ENCODE results near the gene ALKBH6.

ALKBH6 gene

DNA sequence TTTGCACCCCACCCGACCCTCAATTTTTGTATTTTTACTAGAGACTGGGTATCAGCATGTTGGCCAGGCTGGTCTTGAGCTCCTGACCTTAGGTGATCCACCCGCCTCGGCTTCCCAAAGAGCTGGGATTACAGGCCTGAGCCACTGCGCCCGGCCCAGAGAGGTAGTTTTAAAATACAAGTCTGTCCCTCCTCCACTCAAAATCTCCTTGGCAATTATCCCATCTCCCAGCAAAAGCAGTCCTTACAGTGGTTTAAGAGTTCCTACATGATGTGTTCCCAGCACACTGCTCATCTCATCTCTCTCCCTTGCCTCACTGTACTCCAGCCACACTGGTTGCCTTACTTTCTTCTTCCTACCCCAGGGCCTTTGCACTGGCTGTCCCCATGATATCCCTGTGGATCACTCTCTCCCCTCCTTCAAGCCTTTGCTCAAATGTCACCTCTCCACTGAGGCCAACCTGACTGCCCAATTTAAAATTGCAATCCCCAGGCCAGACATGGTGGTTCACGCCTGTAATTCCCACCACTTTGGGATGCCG lies 53.5 kb downstream of the ALKBH6 start:
- DNase-seq (ENCODE audit: low read depth in 4 of 4, low spot score in 1 of 4): no peak

- DNase-seq (ENCODE audit: low read depth in 4 of 4, low spot score in 1 of 4): no peak
Measured at GRCh38 chr19:35959968-35960320, 54.1 kb downstream of the ALKBH6 start.

All from stimulated activated CD4-positive, alpha-beta T cell treated with anti-CD3 and anti-CD28 coated beads, Interleukin-1b, Interleukin-23, amount 100 ng/mL, for 24 hours (primary cell).